ENCODE results near the gene TMEM178B.
"Not testable (repeated sequence)": the region's sequence is repeated elsewhere in the genome, so short reads cannot be mapped to it uniquely, and the experiment has no call there.

TMEM178B gene

GRCh38 chr7:141073641-141074161 lies at the start of gene TMEM178B:
TMEM178B (plus strand) TSS chr7:141074064.
- DNase-seq (ENCODE audit: low read depth in 2 of 2): no peak

GRCh38 chr7:141024668-141025067 lies 49.2 kb upstream of the TMEM178B start:
- no peak for DNase-seq (ENCODE audit: low read depth in 2 of 2)

DNA sequence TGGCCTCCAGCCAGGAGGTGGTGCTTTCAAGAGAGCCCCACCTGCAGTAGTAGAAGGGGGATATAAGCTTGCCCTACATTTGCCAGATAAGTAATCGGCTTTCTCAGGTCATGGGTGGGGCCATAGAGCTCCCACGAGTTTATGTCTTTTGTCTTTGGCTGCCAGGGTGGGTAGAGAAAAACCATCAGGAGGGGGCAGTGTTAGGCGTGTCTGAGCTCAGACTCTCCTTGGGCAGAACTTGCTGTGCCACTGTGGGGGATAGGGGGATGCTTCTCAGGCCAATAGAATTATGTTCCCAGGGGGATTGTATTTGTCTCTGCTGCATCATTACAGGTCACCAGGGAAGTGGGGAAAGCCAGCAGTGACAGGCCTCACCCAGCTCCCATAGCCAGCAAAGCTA lies 46.8 kb upstream of the TMEM178B start:
- no peak for DNase-seq (ENCODE audit: low read depth in 2 of 2)

DNA sequence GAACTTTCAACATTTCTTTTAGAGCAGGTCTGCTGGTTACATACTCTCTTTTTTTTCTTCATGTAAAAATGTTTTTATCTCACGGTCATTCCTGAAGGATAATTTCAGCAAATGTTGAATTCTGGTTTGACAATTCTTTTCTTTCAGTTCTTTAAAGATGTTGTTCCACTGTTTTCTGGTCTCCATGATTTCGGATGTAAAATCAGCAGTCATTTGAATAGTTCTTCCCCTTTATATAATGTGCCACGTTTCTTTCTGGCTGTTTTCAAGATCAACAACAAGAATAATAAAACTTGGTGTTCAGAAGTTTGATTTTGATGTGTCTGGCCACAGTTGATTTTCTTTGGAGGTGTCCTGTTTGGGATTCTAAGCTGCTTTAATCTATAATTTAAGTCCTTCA lies 45.1 kb upstream of the TMEM178B start:
- DNase-seq (ENCODE audit: low read depth in 2 of 2): no peak

DNA sequence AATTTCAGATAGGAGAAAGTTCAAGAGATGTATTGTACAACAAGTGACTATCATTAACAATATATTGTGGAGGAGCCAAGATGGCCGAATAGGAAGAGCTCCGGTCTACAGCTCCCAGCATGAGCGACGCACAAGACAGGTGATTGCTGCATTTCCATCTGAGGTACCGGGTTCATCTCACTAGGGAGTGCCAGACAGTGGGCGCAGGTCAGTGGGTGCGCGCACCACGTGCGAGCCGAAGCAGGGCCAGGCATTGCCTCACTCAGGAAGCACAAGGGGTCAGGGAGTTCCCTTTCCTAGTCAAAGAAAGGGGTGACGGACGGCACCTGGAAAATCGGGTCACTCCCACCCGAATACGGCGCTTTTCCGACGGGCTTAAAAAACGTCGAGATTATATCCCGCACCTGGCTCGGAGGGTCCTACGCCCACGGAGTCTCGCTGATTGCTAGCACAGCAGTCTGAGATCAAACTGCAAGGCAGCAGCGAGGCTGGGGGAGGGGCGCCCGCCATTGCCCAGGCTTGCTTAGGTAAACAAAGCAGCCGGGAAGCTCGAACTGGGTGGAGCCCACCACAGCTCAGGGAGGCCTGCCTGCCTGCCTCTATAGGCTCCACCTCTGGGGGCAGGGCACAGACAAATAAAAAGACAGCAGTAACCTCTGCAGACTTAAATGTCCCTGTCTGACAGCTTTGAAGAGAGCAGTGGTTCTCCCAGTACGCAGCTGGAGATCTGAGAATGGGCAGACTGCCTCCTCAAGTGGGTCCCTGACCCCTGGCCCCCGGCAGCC lies 41.1 kb upstream of the TMEM178B start:
- not testable (repeated sequence) for DNase-seq (ENCODE audit: low read depth in 2 of 2)

DNA sequence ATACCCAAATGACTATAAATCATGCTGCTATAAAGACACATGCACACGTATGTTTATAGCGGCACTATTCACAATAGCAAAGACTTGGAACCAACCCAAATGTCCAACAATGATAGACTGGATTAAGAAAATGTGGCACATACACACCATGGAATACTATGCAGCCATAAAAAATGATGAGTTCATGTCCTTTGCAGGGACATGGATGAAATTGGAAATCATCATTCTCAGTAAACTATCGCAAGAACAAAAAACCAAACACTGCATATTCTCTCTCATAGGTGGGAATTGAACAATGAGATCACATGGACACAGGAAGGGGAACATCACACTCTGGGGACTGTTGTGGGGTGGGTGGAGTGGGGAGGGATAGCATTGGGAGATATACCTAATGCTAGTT lies 35.8 kb upstream of the TMEM178B start:
- DNase-seq (ENCODE audit: low read depth in 2 of 2): not testable (repeated sequence)

GRCh38 chr7:141039376-141039775 lies 34.5 kb upstream of the TMEM178B start:
- DNase-seq (ENCODE audit: low read depth in 2 of 2): no peak

- no peak for DNase-seq (ENCODE audit: low read depth in 2 of 2)
Observed at GRCh38 chr7:141042222-141043193, 31.4 kb upstream of the TMEM178B start.

DNA sequence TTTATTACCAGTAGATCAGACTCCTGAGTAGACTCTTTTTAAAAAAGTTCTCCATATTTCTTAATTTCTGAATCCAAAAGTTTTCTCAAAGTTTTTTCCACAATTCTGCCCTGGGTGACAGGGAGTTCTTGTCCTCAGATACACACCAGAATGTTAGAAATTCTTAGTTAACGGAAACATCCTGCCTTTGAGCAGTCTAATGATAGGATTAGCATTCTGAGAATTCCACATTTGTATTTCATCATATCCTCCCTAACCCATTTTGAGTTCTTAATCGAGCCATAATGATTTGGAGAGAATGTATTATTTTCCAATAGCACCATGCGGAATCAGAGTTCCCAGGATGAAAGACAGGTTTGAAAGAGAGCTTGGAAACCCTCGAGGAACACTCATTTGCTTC lies 30.2 kb upstream of the TMEM178B start:
- no peak for DNase-seq (ENCODE audit: low read depth in 2 of 2)

DNA sequence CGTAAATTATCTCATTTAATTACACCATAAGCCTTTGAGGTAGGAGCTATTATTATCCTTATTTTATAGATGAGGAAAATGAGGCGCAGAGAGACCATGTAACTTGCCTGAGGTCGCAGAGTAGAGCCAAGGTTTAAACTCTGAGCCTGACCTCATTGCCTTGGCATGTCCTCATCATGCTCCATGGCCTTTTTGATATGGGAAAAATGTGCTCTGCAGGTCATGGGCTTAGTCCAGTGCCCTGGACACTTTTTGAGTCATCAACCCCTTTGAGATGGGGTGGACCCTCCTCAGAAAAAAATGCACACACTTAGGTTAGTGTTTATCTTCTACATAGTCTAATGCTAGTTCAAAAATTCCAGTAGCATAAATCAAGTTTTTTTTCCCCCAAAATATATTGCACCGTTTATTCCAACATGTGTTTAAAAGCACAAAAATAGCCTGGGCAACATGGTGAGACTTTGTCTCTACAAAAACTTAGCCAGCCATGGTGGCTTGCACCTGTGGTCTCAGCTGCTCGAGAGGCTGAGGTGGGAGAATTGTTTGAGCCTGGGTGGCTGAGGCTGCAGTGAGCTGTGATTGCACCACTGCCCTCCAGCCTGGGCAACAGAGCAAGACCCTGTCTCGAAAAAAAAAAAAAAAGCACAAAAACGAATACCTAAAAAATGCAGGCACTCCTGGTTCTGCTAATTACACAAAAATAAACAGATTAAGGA lies 28.6 kb upstream of the TMEM178B start:
- DNase-seq (ENCODE audit: low read depth in 2 of 2): no peak

DNA sequence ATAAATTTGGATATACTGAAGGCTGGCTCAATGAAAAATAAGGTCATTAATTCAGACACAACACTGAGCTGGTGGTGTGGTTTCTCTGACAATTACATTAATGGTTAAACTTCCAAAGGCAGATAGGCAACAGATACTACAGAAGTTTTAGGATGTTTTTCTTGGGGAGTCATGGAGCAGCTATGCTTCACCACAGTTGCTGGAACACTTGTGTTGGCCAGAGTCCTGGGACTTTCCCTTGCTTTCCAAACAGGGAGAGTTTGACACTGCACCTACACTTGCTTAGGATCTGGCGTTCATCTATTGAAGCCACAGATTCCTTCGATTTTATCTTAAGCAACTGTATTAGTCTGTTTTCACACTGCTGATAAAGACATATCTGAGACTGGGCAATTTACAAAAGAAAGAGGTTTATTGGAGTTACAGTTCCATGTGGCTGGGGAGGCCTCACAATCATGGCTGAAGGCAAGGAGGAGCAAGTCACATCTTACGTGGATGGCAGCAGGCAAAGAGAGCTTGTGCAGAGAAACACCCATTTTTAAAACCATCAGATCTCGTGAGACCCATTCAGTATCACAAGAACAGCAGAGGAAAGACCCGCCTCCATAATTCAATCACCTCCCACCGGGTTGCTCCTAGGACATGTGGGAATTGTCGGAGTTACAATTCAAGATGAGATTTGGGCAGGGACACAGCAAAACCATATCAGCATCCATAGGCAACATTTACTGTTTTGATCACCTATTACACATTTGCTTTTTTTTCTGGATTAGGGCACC lies 27.8 kb upstream of the TMEM178B start:
- no peak for DNase-seq (ENCODE audit: low read depth in 2 of 2)

GRCh38 chr7:141053626-141054025 lies 20.2 kb upstream of the TMEM178B start:
- DNase-seq (ENCODE audit: low read depth in 2 of 2): no peak

DNA sequence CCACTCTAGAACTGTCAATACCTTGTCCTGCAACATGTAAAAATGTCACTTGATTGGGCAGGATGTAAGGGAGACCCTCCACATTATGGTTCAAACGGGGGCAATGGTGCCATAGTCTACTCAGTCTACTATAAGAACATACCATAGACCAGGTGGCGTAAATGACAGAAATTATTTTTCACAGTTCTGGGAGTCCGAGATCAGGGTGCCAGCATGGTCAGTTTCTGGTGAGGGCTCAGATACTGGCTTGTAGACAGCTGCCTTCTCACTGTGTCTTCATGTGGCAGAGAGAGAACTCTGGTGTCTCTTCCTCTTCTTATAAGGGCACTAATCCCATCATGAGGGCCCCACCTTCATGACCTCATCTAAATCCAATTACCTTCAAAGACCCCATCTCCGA lies 18.7 kb upstream of the TMEM178B start:
- DNase-seq (ENCODE audit: low read depth in 2 of 2): no peak

DNA sequence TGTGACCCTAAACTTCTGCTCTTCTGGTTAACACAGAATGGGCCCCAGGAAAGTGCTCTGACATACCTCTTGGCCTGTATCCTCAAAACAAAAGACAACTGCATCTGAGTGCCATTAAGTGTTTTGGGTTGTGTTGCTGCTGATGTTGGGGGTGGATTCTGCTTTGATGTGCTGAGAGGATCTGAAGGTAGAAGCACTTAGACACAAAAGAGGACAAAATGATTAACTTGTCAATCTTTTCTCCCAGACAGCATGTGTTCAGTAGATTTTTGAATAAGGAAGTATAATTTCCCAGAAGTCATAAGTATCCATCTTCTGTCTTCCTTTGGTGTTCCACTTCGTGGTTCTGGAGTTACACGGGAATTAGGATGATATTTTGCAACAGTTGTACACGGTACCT lies 16.1 kb upstream of the TMEM178B start:
- DNase-seq (ENCODE audit: low read depth in 2 of 2): no peak

GRCh38 chr7:141067856-141068255 lies 6.0 kb upstream of the TMEM178B start:
- DNase-seq (ENCODE audit: low read depth in 2 of 2): not testable (repeated sequence)

- DNase-seq (ENCODE audit: low read depth in 2 of 2): no peak
Observed at GRCh38 chr7:141071260-141071854, 2.5 kb upstream of the TMEM178B start.

GRCh38 chr7:141071855-141072547 lies 1.9 kb upstream of the TMEM178B start:
- no peak for DNase-seq (ENCODE audit: low read depth in 2 of 2)

GRCh38 chr7:141072548-141073172 lies 1.2 kb upstream of the TMEM178B start:
- DNase-seq (ENCODE audit: low read depth in 2 of 2): no peak

- no peak for DNase-seq (ENCODE audit: low read depth in 2 of 2)
Observed at GRCh38 chr7:141073173-141073640, 657 bp upstream of the TMEM178B start.

All from stimulated activated CD4-positive, alpha-beta T cell treated with anti-CD3 and anti-CD28 coated beads, Interleukin-1b, Interleukin-23, amount 100 ng/mL, for 1 hour (primary cell).